Panc1 (cell line): ENCODE results near the gene OR8G5. TPM values are rescaled to one million over a fixed set of nuclear protein-coding genes. Genes with fewer than 3 reads are reported as not detected.

Source experiments
- ATAC-seq: fragments of 200-7000 bp; cut with Tn5 transposase; 2 replicates; pipeline ENCODE4 v1.9.1; 2020; ENCODE audit warnings: mild to moderate bottlenecking, moderate library complexity
- BruUV-seq: library from RNA; stranded (reverse); fragments of 400-500 nt; replicated peaks from 2 replicates; lab custom pipeline; 2021; lab: Mats Ljungman, UMichigan
- CTCF ChIA-PET: fragments of 300-600 bp; sonication (Branson Sonifier 250); formaldehyde crosslinking; loops from one replicate; lab custom pipeline; 2022; ENCODE audit warnings: antibody characterized with exemption; lab: Charles Lee
- POLR2A ChIA-PET: fragments of 300-600 bp; sonication (Branson Sonifier 250); formaldehyde crosslinking; loops from one replicate; lab custom pipeline; 2022; ENCODE audit warnings: antibody characterized with exemption; lab: Charles Lee
- DNase-seq: peaks from one replicate; pipeline ENCODE4 v3.0.0-alpha.2; 2010; ENCODE audit warnings: low read depth, low spot score
- H3K27ac ChIP-seq: 2 replicates; pipeline ENCODE4 v1.5.1; 2011; ENCODE audit warnings: mild to moderate bottlenecking, low read length, inconsistent platforms
- H3K27me3 ChIP-seq: fragments of 200-500 bp; sonication (Bioruptor generic); 2 replicates; pipeline ENCODE4 v1.6.0; 2014; ENCODE audit warnings: low read length, inconsistent platforms; ENCODE audit not compliant: control insufficient read depth, insufficient read depth
- H3K36me3 ChIP-seq: fragments of 200-500 bp; sonication (Bioruptor generic); 2 replicates; pipeline ENCODE4 v1.5.1; 2014; ENCODE audit warnings: inconsistent platforms, mild to moderate bottlenecking, low read length, moderate library complexity; ENCODE audit not compliant: control insufficient read depth, insufficient read depth
- H3K4me1 ChIP-seq: 2 replicates; pipeline ENCODE4 v1.5.1; 2011; ENCODE audit warnings: inconsistent platforms, mild to moderate bottlenecking, low read length, moderate library complexity; ENCODE audit not compliant: control insufficient read depth, insufficient read depth
- H3K4me3 ChIP-seq, 2 experiments: 2 replicates each; pipeline ENCODE4 v1.5.1; 2011 to 2012; ENCODE audit warnings: low read depth in 2 of 2, low read length in 2 of 2, mild to moderate bottlenecking in 2 of 2, inconsistent platforms in 1 of 2, moderate library complexity in 1 of 2
- H3K9me3 ChIP-seq: fragments of 200-500 bp; sonication (Bioruptor generic); 2 replicates; pipeline ENCODE4 v1.5.1; 2014; ENCODE audit warnings: low read depth, mild to moderate bottlenecking, inconsistent platforms, low read length, moderate library complexity; ENCODE audit not compliant: control insufficient read depth, insufficient read depth
- CTCF ChIP-seq: fragments of 450-650 bp; IDR thresholded peaks from 2 replicates; pipeline ENCODE4 v1.5.1; 2017; ENCODE audit warnings: mild to moderate bottlenecking
- POLR2AphosphoS5 ChIP-seq: IDR thresholded peaks from 2 replicates; pipeline ENCODE4 v1.6.1; 2012; ENCODE audit warnings: mild to moderate bottlenecking, low read depth, low read length, moderate library complexity
- SIN3A ChIP-seq: IDR thresholded peaks from 2 replicates; pipeline ENCODE4 v1.6.1; 2012; ENCODE audit warnings: low read depth, mild to moderate bottlenecking, low read length, moderate library complexity, borderline replicate concordance; ENCODE audit not compliant: insufficient read depth
- TCF7L2 ChIP-seq: IDR thresholded peaks from 2 replicates; pipeline ENCODE4 v1.6.1; 2011; ENCODE audit warnings: mild to moderate bottlenecking, low read depth, low read length, inconsistent platforms
- in situ Hi-C: cut with HindIII; loops from 2 replicates; pipeline ENCODE4 v1.10.0; 2016; ENCODE audit warnings: low sequenced_read_pairs, low pct_unique_long_range_greater_than_20kb
- intact Hi-C: fragments of 100-400 bp; cut with micrococcal nuclease; formaldehyde crosslinking; loops from one replicate; pipeline ENCODE4 v1.10.0; 2022; ENCODE audit not compliant: unreplicated experiment
- total RNA-seq: library from RNA; stranded (reverse); gene quantifications from one replicate; pipeline ENCODE4 v1.2.1, GENCODE V29; 2021; ENCODE audit not compliant: unreplicated experiment
- TF ChIP-seq, protein P1 (sequence below), 2 experiments: IDR thresholded peaks; 2 replicates each; pipeline ENCODE4 v1.6.1; 2011 to 2012; ENCODE audit warnings: low read depth in 2 of 2, control low read depth in 1 of 2, low read length in 1 of 2, mild to moderate bottlenecking in 1 of 2, moderate library complexity in 1 of 2; ENCODE audit not compliant: insufficient read depth in 1 of 2

The OR8G5 gene
- total RNA-seq, 1 experiment from 2014 or later = not detected

GRCh38 chr11:124285610-124286344, 29.6 kb downstream of the OR8G5 start:
- no peak overlapping the region for H3K4me3 ChIP-seq
- no peaks in the 10 kb centered on the region for H3K27me3 ChIP-seq
- POLR2A ChIA-PET = no interaction called here
- no peaks in the 10 kb centered on the region for H3K4me1 ChIP-seq
- BruUV-seq = no TSS peak
- H3K36me3 ChIP-seq = no peaks in the 10 kb centered on the region
- CTCF ChIA-PET = no interaction called here
- no peak overlapping the region for H3K27ac ChIP-seq
- DNase-seq (no peak), ATAC-seq (no peak)
- in situ Hi-C loops = no loop called here
- intact Hi-C loops = no loop called here
- TF ChIP-seq, protein P1, sequence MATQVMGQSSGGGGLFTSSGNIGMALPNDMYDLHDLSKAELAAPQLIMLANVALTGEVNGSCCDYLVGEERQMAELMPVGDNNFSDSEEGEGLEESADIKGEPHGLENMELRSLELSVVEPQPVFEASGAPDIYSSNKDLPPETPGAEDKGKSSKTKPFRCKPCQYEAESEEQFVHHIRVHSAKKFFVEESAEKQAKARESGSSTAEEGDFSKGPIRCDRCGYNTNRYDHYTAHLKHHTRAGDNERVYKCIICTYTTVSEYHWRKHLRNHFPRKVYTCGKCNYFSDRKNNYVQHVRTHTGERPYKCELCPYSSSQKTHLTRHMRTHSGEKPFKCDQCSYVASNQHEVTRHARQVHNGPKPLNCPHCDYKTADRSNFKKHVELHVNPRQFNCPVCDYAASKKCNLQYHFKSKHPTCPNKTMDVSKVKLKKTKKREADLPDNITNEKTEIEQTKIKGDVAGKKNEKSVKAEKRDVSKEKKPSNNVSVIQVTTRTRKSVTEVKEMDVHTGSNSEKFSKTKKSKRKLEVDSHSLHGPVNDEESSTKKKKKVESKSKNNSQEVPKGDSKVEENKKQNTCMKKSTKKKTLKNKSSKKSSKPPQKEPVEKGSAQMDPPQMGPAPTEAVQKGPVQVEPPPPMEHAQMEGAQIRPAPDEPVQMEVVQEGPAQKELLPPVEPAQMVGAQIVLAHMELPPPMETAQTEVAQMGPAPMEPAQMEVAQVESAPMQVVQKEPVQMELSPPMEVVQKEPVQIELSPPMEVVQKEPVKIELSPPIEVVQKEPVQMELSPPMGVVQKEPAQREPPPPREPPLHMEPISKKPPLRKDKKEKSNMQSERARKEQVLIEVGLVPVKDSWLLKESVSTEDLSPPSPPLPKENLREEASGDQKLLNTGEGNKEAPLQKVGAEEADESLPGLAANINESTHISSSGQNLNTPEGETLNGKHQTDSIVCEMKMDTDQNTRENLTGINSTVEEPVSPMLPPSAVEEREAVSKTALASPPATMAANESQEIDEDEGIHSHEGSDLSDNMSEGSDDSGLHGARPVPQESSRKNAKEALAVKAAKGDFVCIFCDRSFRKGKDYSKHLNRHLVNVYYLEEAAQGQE (IDR thresholded peaks at IDR 0.05; ENCODE audit: insufficient read depth in 1 of 2, low read depth in 2 of 2, low read length in 1 of 2) = no peak
- TF ChIP-seq SIN3A = no peak
- no peak for TF ChIP-seq TCF7L2
- TF ChIP-seq POLR2AphosphoS5 = no peak
- TF ChIP-seq CTCF = no peak
- H3K9me3 ChIP-seq = no peaks in the 10 kb centered on the region

DNA sequence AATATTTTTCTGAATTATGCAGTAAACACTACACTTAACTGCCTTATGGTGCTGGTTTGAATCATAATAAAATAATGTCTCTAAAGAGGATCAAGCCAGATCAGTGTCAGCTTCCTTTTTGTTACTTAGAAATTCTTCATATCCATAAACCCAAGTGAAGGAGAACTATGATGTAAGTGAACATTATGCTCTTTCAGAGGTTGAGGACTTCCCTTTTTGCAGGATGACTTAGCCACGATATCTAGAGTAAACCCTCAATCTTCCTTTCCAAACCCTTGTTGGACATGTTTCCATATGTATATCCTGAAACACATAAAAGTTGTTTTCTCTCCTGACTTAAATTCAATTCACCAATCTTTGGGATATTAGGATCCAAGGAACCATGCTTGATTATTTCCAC, 38.5 kb downstream of the OR8G5 start:
- ATAC-seq (no peak), DNase-seq (no peak)
- Histone ChIP-seq H3K4me1 (no peaks in the 10 kb centered on the region), H3K36me3 (no peaks in the 10 kb centered on the region), H3K9me3 (no peaks in the 10 kb centered on the region), H3K27ac (no peak overlapping the region), H3K4me3 (no peak overlapping the region), H3K27me3 (no peaks in the 10 kb centered on the region)
- intact Hi-C loops = no loop called here
- POLR2A ChIA-PET = no interaction called here
- CTCF ChIA-PET = no interaction called here
- no TSS peak for BruUV-seq
- in situ Hi-C loops = no loop called here
- TF ChIP-seq SIN3A (no peak), CTCF (no peak), POLR2AphosphoS5 (no peak)
